ENCODE measurements around the gene COP1.

GRCh38 chr1:176029609-176030008 lies 177.5 kb downstream of the COP1 start:
- TF ChIP-seq ZFP30 (CRISPR knock-in tag; IDR thresholded peaks at IDR 0.05) (no peak), OSR1 (CRISPR knock-in tag; IDR thresholded peaks at IDR 0.05) (no peak), BACH2 (CRISPR knock-in tag; IDR thresholded peaks at IDR 0.05; ENCODE audit: borderline replicate concordance) (no peak), TOX (CRISPR knock-in tag; IDR thresholded peaks at IDR 0.05; ENCODE audit: borderline replicate concordance) (no peak)
- TF ChIP-seq, protein P1, sequence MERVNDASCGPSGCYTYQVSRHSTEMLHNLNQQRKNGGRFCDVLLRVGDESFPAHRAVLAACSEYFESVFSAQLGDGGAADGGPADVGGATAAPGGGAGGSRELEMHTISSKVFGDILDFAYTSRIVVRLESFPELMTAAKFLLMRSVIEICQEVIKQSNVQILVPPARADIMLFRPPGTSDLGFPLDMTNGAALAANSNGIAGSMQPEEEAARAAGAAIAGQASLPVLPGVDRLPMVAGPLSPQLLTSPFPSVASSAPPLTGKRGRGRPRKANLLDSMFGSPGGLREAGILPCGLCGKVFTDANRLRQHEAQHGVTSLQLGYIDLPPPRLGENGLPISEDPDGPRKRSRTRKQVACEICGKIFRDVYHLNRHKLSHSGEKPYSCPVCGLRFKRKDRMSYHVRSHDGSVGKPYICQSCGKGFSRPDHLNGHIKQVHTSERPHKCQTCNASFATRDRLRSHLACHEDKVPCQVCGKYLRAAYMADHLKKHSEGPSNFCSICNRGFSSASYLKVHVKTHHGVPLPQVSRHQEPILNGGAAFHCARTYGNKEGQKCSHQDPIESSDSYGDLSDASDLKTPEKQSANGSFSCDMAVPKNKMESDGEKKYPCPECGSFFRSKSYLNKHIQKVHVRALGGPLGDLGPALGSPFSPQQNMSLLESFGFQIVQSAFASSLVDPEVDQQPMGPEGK (CRISPR knock-in tag; IDR thresholded peaks at IDR 0.05; ENCODE audit: borderline replicate concordance): no peak
- TF ChIP-seq, protein P2, sequence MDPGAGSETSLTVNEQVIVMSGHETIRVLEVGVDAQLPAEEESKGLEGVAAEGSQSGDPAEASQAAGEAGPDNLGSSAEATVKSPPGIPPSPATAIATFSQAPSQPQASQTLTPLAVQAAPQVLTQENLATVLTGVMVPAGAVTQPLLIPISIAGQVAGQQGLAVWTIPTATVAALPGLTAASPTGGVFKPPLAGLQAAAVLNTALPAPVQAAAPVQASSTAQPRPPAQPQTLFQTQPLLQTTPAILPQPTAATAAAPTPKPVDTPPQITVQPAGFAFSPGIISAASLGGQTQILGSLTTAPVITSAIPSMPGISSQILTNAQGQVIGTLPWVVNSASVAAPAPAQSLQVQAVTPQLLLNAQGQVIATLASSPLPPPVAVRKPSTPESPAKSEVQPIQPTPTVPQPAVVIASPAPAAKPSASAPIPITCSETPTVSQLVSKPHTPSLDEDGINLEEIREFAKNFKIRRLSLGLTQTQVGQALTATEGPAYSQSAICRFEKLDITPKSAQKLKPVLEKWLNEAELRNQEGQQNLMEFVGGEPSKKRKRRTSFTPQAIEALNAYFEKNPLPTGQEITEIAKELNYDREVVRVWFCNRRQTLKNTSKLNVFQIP (CRISPR knock-in tag; IDR thresholded peaks at IDR 0.05; ENCODE audit: borderline replicate concordance, low read depth): no peak

Data from SK-N-SH treated with all-trans-retinoic acid at 6 μM for 48 hours (cell line).